Activated CD4-positive, alpha-beta T cell treated with anti-CD3 and anti-CD28 coated beads for 48 hours (primary cell): ENCODE measurements around the gene ZNF662.

Source experiments
- DNase-seq: peaks from one replicate; pipeline ENCODE4 v3.0.0-alpha.2; 2020

ZNF662 gene

DNA sequence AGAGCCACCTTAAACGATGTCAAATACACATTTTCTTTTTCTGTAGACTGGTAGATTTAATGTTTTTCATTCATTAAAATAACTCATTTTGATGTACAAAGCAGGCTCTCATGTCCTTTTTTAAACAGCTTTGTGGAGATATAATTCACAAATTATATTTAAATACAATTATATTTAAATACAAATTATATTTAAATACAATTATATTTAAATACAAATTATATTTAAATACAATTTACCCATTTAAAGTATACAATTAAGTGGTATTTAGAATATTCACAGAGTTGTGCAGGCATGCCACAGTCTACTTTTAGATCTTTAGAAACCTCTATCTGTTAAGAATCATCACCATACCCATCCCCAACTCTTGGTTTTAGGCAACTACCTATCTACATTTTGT lies 36.8 kb downstream of the ZNF662 start:
- DNase-seq: no peak

GRCh38 chr3:42946050-42946449 lies 40.1 kb downstream of the ZNF662 start:
- DNase-seq: no peak

- no peak for DNase-seq
These were observed 51.6 kb downstream of the ZNF662 start for GRCh38 chr3:42957573-42957972.

DNA sequence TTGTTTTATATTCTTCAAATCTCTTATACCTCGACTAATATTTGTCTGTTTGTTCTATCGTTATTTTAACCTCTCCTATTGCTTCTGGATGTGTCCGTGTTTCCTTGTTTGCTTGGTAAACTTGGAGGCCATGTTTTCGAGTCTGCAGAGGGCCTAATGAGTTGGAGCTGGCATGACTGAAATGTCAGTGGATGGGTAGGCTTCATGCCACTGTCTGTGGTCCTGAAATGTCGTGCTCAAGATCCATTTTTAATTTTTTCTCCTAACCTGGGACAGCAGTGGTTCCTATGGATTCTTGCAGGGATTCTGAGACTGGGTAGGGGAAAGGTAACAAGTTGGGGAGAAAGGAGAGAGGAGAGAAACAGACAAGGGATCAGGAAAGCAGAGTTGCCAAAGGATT lies 54.3 kb downstream of the ZNF662 start:
- no peak for DNase-seq

DNA sequence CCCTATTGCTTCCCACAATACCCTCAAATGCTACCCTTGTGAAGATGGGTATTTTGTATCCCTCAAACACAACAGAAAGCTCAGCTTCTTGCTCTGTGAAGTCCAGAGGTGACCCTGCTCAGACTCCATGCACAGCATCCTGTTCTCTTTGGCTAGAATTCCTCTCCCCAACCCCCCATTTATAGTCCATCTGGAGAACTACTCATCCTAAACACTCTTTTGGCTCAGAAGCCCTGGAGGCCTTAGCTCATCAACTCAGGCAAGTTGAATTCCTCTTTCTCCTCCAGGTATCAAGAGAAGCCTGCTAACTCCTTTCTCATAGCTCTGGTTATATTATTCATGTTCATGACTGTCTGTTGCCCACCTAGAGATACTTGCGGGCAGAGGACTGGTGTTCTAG lies 54.8 kb downstream of the ZNF662 start:
- no peak for DNase-seq

GRCh38 chr3:42961633-42962032 lies 55.7 kb downstream of the ZNF662 start:
- peak; percentile 31 for DNase-seq

DNA sequence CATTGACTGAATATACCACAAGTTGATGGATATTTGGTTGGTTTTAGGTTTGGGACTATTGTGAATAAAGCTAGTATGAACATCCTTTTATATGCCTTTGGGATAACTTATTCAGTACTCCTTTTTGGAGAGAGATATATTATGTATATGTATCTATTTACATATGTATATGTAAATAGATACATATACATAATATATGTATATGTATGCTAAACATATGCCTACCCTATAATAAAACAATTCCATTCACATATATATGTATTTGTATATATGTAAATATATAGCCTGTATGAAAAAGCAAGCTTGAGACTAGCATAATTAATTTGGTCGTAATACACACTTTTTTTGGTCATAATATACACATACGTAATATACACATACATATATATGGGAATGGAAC lies 57.3 kb downstream of the ZNF662 start:
- DNase-seq: no peak

- DNase-seq: no peak
These were observed 58.3 kb downstream of the ZNF662 start for GRCh38 chr3:42964266-42964665.
